GM18951 (cell line): ENCODE results near the gene GPER1.

ENCODE experiments used
- POLR2A ChIP-seq: IDR thresholded peaks from 4 replicates; pipeline ENCODE4 v1.6.1; 2011; ENCODE audit warnings: mild to moderate bottlenecking; ENCODE audit not compliant: insufficient read length, insufficient read depth; ENCODE audit errors: extremely low read depth
- in situ Hi-C: fragments of 300-500 bp; cut with MboI; formaldehyde crosslinking; loops from one replicate; pipeline ENCODE4 v1.12.0; 2022; ENCODE audit warnings: low sequenced_read_pairs, mixed read lengths, inconsistent platforms; ENCODE audit not compliant: unreplicated experiment

GPER1 gene

DNA sequence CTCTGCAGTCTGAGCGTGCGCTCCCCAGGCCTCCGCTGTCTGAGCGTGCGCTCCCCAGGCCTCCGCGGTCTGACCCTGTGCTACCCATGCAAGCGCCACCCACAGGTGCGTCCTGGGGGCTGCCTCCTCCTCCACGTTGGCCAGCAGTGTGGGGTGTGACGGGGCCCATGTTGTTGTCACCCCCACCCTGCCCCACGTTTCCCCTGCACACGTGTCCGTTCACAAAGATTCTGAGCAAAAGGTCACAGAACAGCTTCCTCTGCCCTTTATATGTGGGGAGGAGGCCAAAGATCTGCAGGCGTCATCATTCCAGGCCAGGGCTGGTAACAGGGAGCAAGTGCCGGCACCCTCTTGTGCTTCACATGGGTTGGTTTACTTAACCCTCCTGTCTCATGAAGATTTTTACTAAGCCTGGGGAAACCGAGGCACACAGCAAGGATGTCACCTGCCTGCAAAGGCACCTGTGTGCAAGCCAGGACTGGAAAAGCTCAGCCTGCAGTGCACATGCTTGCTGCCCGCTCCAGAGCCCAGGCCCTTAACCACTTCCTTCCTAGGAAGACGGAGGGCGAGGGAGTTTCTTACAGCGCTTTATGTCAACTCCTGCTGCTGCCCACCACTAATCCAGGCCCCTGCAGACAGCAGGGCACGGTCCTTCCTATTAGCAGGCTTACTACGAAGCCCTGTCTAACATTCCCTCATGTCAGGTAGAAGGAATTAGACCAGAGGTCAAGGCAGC lies 38.7 kb upstream of the GPER1 start:
- in situ Hi-C loops, result loop anchor here (10.0 kb wide), 1 partner anchor 54 kb away; no protein-coding TSS in a partner anchor
- no peak for TF ChIP-seq POLR2A

DNA sequence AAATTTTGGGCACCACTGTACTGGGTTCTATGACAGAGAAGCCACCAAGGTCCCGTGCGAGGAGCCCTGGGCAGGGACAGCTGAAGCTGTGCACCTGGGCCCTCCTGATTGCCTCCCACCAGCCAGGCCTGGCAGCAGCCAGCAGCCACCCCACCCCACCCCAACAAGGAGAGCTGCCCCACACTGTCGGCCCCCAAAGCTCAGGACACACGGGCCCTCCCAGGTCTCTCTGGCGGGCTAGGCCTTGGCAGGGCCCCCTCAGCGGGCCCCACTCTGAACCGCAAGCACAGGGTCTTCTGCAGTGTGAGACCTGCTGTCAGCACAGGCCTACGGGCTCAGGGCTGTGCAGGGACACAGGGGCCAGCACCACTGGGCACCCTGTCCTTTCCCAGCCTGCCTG lies 38.1 kb upstream of the GPER1 start:
- TF ChIP-seq POLR2A, result no peak
- in situ Hi-C loops, result loop anchor here (10.0 kb wide), 1 partner anchor 55 kb away; no protein-coding TSS in a partner anchor

DNA sequence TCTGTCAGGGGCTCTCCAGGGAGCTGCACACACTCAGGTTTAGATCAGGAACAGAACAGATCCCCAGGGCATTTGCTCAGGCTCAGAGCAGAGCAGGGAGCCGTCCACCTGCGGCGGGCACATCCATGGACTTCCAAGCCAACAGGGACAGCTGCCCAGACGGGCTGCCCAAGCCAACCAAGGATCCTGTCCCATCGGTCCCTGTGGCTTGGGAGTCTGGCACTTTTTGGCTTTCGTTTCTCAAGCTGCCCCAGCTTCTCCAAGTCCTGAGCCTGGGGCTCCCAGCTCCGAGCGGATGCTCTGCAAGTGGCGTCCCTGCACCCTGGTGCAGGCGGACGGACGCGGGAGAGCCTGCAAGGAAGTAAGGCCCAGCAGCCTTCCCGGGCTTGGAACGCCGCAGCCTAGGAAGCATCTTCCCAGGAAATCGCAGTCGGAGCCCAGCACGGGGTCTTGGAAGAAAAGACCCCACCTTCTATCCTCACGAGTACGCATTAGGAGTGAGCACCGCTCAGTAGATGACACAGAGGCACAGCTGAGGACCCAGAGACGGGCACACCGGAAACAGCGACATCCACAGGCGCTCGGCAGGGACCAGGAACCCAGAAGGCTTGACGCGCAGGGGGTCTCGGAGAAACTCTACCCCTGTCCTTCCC lies 37.5 kb upstream of the GPER1 start:
- no peak for TF ChIP-seq POLR2A

DNA sequence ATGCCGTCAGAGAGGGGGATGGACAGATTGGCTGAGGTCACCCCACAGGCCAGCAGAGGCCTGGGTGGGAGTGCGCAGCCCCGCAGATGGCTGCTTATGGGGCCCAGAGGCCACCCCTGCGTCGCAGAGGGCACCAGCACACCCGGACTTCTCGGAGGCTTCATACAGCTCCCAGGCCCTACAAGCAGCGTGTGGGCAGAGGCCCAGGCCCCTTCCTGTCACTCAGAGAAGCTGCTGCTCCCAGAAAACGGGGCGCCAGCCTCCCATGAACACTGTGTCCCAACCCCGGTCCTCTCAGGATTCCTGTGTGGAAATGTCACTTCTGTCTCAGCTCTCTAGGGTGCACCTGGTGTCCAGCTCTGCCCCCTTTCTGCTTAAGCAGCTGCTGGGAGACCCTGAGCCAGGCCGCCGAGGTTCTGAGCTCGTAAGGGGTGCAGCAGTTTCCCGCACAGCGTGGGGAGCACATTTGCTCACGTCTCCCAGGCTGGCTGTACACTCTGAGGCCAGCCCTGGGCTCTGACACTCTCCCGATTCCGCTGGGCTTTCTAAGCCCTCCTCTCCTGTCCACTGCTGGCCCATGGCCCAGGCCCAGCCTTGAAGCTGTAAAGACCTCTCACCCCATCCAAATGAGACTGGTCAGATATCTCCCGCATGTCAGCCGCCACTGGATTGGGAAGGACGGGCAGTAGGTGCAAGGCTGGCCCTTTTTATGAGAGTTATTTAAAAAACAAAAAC lies 36.8 kb upstream of the GPER1 start:
- in situ Hi-C loops, result no loop called here
- TF ChIP-seq POLR2A, result no peak

More for the DNA sequence above, 37.5 kb upstream of the GPER1 start:
- in situ Hi-C loops, result no loop called here

DNA sequence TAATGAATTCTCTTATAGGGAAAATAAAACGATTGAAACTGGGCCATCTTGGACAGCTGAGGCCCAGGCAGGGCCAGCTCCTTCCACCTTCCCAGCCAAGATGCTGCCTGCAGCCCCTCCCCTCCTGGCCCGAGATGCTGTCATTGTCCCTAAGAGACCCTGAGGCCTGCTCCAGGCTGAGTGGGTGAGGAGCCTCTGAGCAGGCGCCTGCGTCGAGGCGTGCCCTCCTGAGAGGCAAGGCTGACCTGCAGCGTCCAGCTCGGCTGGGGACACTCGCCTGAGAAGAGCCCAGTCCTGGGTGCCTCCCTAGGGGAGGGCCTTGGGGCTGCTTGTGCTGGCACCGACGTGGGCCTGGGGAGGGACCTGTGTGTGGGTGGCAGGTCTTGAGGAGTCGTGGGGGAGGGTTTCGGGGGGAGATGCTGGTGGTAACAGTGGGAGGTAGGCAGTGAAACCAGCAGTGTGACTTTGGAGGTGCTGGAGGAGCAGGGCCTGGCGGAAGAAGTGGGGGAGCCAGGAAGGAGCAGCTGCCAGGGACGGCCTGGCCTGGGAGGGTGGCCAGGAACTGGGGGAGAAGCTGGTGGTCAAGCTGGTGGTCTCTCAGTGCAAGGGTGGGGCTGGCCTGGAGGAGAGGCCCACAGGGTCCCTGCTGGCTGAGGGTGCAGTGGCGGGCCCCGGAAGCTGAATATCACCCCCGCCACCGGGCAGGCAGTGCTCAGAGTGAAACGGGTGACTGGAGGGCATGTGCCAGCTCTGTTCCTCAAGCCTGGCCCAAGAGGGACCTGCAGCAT lies 35.7 kb upstream of the GPER1 start:
- no peak for TF ChIP-seq POLR2A
- in situ Hi-C loops, result no loop called here

DNA sequence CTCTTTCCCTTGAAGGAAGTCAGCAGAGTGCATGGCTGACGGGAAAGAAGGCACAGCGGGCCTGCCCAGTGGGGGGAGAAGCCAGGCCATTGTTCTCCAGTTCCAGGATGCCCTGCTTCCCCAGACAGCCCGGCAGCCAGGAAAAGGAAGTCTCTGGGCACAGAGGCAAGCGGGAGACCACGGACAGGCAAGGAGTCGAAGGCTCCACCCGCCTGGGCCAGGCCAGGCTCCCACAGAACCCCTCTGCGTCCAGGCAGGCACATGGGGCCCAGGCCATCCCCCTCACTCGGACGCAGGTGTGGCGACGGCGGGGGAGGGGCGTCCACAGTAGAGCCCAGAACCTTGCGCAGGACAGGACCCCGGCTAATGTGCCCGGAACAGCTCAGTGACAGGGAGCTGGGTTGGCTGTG lies 34.9 kb upstream of the GPER1 start:
- no peak for TF ChIP-seq POLR2A
- in situ Hi-C loops, result no loop called here

DNA sequence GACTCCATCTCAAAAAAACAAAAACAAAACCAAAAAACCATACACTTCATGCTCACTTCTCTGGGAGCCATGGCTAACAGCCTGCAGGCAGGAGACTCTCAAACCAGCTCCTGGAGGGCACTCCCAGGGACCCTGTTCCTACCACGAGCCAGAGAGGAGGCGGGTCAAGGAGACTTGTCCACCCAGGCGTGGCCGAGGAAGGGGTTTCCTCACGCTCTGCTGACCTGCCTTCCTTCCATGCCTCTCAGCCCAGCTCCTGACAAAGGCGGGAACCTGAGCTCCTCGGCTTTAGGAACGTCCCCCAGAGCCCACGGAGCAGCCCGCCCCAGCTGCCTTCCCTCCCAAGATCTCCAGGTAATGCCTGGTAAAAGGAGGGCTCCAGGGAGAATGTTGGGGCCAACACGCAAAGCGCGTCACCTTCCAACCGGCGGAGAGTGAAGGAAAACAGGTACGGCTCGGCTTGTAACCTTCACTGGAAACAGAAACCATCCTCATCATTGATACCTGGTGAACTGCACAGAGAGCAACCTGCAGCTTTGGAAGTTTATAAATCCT lies 34.0 kb upstream of the GPER1 start:
- in situ Hi-C loops, result no loop called here
- no peak for TF ChIP-seq POLR2A

DNA sequence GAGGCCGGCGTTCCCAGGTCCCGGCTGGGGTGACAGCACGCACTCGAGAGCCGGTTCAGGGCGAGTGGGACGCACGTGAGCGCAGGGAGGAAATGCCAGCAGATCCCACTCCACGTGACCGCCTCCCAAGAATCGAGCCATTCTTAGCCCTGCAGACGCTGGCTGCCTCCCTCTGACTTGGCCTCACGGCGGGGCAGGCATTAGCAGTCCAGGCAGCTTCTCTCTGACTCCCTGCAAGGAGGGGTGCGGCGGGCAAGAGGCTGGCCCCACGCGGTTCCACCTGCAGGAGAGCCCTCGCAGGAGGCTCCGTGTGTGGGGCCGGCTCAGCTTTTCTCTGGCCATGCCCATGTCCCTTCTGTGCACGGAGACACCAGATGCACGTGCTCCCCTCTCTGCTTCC lies 33.5 kb upstream of the GPER1 start:
- in situ Hi-C loops, result no loop called here
- TF ChIP-seq POLR2A, result no peak

DNA sequence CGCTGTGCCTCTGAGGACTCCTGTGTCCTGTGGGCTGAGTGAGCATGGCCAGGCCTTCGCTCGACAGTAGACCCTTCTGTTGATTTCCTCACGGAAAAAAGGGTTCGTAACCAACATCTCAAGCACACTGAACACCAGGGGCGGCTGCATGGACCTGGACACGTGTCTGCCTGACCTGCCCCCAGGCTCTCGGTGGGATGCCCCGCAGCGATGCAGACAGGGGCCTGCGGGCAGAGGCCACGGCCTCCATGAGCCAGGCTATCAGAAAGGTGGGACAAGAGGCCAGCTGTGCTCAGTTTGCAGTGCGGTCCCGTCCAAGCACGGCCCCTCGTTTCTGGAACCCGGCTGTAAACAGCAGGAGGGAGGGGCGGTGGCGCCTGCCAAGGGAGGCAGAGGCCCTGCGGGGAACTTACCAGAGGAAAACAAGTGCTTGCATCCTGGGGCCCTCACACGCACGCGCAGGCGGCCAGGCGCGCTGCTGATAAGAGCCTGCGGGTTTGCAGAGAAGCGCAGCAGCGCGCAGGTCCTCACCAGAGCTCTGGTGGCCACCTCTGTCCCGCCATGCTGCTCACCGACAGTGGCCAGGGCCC lies 33.0 kb upstream of the GPER1 start:
- in situ Hi-C loops, result no loop called here

DNA sequence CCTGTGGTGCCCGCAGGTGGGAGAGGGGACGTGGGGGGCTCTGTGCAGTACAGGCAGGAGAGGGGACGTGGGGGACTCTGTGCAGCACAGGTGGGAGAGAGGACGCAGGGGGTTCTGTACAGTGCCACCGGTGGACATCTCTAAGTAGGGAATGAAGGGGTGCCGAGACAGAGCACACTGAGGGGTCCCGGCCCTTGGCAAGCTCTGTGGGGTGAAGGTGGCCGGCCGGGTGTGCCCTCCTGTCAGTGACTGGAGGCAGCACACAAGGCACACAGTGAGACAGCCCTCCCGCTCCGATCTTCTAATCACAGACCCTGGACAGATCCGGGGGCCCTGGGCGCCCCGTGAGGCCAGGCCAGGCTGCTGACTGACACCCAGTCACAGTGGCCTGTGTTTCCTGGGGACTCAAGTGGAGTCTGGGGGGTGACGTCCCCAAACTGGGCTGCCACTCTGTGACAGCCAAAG lies 32.4 kb upstream of the GPER1 start:
- in situ Hi-C loops, result no loop called here
- no peak for TF ChIP-seq POLR2A

More for the DNA sequence above, 33.0 kb upstream of the GPER1 start:
- TF ChIP-seq POLR2A, result no peak

DNA sequence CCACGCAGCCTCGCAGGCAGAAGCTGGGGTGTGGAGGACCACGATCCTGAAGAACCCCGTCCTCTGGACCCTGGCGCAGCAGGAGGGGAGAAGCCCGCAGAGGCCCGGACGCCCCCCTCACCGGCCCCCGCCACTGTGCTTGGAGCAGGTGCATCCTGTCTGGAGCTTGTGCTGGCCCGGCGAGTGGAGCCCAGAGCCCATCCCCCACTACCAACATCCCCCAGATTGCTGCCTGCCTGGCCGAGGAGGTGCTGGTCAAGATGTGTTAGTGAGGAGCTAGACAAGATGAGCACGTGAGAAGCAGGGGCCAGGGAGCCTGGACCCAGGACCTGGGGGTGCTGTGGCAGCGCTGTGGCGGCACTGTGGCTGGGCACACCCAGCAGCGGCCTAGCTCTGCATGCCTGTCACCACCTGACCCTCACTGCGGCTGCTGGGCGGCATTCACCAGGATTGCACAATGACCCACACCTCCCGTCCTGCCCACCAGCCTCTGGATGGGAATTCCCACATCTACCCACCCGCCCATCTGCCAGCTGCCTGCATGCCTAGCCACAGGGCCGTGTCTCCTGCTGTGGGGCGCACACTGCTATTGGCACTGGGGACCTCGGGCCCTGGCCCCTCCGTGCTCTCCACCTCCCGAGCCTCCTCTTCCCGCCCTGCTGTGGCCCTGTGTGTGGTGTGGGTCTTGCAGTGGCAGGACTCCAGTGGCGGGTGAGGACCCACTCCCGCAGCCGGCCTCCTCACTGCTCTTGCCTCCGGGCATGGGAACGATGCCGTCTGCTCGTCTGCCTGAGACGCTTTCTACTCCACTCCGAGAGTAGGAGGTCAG lies 31.7 kb upstream of the GPER1 start:
- TF ChIP-seq POLR2A, result no peak
- in situ Hi-C loops, result no loop called here
